CD14-positive monocyte (primary cell): ENCODE results near the gene INPP4B. TPM values are rescaled to one million over a fixed set of nuclear protein-coding genes. Genes with fewer than 3 reads are reported as not detected.

Source experiments
- DNase-seq, 3 donors: peaks; one replicate each; pipeline ENCODE4 v3.0.0-alpha.2; 2011 to 2022
- H2AFZ ChIP-seq: 2 replicates; pipeline ENCODE4 v1.6.0; 2012; ENCODE audit warnings: mild to moderate bottlenecking, low read depth, low read length, inconsistent platforms; ENCODE audit not compliant: insufficient read depth, poor library complexity, severe bottlenecking
- H3K27ac ChIP-seq, 2 donors: 1 replicate in 1 of 2; 2 replicates in 1 of 2; pipeline ENCODE4 v1.5.1; 2012 to 2013; ENCODE audit warnings: low read length in 2 of 2, control low read depth in 1 of 2, inconsistent platforms in 1 of 2, low read depth in 1 of 2, mild to moderate bottlenecking in 1 of 2
- H3K27me3 ChIP-seq, 2 donors: one replicate each; pipeline versions ENCODE4 v1.6.0 to v1.6.1; 2011 to 2013; ENCODE audit warnings: low read length in 2 of 2; ENCODE audit not compliant: control insufficient read depth in 2 of 2, insufficient read depth in 2 of 2
- H3K36me3 ChIP-seq, 2 donors: replicated peaks in 1 of 2; 1 replicate in 1 of 2; 2 replicates in 1 of 2; pipeline versions ENCODE4 v1.5.1 to v1.6.1; 2012 to 2013; ENCODE audit warnings: low read length in 2 of 2, control low read depth in 1 of 2, inconsistent platforms in 1 of 2, mild to moderate bottlenecking in 1 of 2; ENCODE audit not compliant: insufficient read depth in 2 of 2, control insufficient read depth in 1 of 2
- H3K4me1 ChIP-seq, 2 donors: 1 replicate in 1 of 2; 2 replicates in 1 of 2; pipeline versions ENCODE4 v1.5.1 to v1.6.1; 2012 to 2013; ENCODE audit warnings: low read length in 2 of 2, control low read depth in 1 of 2, inconsistent platforms in 1 of 2, mild to moderate bottlenecking in 1 of 2, moderate library complexity in 1 of 2; ENCODE audit not compliant: insufficient read depth in 2 of 2, control insufficient read depth in 1 of 2
- H3K4me2 ChIP-seq: replicated peaks from 2 replicates; pipeline ENCODE3; 2012; ENCODE audit warnings: low read length, moderate library complexity, mild to moderate bottlenecking; ENCODE audit not compliant: poor library complexity, severe bottlenecking; ENCODE audit errors: extremely low read depth
- H3K4me3 ChIP-seq, 3 experiments: fragments of 200-600 bp in 1 of 3; sonication (generic) in 1 of 3; replicated peaks in 1 of 3; 1 replicate in 2 of 3; 2 replicates in 1 of 3; pipeline ENCODE4 v1.5.1; 2011 to 2013; ENCODE audit warnings: low read length in 3 of 3, mild to moderate bottlenecking in 3 of 3, control low read depth in 2 of 3, low read depth in 2 of 3, inconsistent platforms in 1 of 3, moderate library complexity in 1 of 3
- H3K79me2 ChIP-seq: 2 replicates; pipeline ENCODE4 v1.6.0; 2012; ENCODE audit warnings: mild to moderate bottlenecking, control low read depth, inconsistent platforms, low read length, moderate library complexity; ENCODE audit not compliant: insufficient read depth
- H3K9ac ChIP-seq: 2 replicates; pipeline ENCODE4 v1.6.0; 2017; ENCODE audit warnings: low read length, mild to moderate bottlenecking; ENCODE audit not compliant: insufficient read depth, poor library complexity, severe bottlenecking
- H3K9me3 ChIP-seq, 2 donors: replicated peaks in 1 of 2; 1 replicate in 1 of 2; 2 replicates in 1 of 2; pipeline versions ENCODE4 v1.5.1 to v1.6.1; 2012 to 2013; ENCODE audit warnings: low read length in 2 of 2, control low read depth in 1 of 2; ENCODE audit not compliant: control insufficient read depth in 1 of 2, insufficient read depth in 1 of 2
- H4K20me1 ChIP-seq: 2 replicates; pipeline ENCODE4 v1.6.0; 2012; ENCODE audit warnings: mild to moderate bottlenecking, low read length, control low read depth, moderate library complexity; ENCODE audit not compliant: insufficient read depth
- H3K27ac Mint-ChIP-seq, 7 donors: one replicate each; pipeline ENCODE4 v1.8.0; 2020; ENCODE audit warnings: mild to moderate bottlenecking in 7 of 7, mixed read lengths in 7 of 7, moderate library complexity in 6 of 7, inconsistent platforms in 2 of 7
- H3K27me3 Mint-ChIP-seq, 3 donors: one replicate each; pipeline ENCODE4 v1.8.0; 2021 to 2022; ENCODE audit warnings: low read depth in 3 of 3, mild to moderate bottlenecking in 3 of 3, mixed read lengths in 3 of 3, moderate library complexity in 3 of 3, inconsistent platforms in 1 of 3
- H3K36me3 Mint-ChIP-seq, 2 donors: one replicate each; pipeline ENCODE4 v1.8.0; 2020; ENCODE audit warnings: mixed read lengths in 2 of 2, inconsistent platforms in 1 of 2, mild to moderate bottlenecking in 1 of 2
- H3K4me1 Mint-ChIP-seq: one replicate; pipeline ENCODE4 v1.8.0; 2020; ENCODE audit warnings: mild to moderate bottlenecking, mixed read lengths
- H3K4me3 Mint-ChIP-seq, 2 donors: one replicate each; pipeline ENCODE4 v1.8.0; 2020; ENCODE audit warnings: mild to moderate bottlenecking in 2 of 2, mixed read lengths in 2 of 2, moderate library complexity in 1 of 2
- H3K9me3 Mint-ChIP-seq, 7 donors: one replicate each; pipeline ENCODE4 v1.8.0; 2020 to 2022; ENCODE audit warnings: mixed read lengths in 7 of 7, mild to moderate bottlenecking in 6 of 7, moderate library complexity in 6 of 7, inconsistent platforms in 2 of 7
- CTCF ChIP-seq: fragments of 200-600 bp; IDR thresholded peaks from one replicate; pipeline ENCODE4 v1.8.0; 2022; ENCODE audit warnings: antibody characterized with exemption, mild to moderate bottlenecking
- WGBS: methylation state at CpG from one replicate; pipeline ENCODE4 v1.1.5; 2013; ENCODE audit warnings: missing lambda C conversion rate; ENCODE audit not compliant: insufficient coverage; 5-methylcytosine and 5-hydroxymethylcytosine counted together
- intact Hi-C, 2 donors: fragments of 100-400 bp; cut with micrococcal nuclease; formaldehyde crosslinking; loops; one replicate each; pipeline versions ENCODE4 v1.15.0 to v1.15.1; 2023
- polyA plus RNA-seq, 3 donors: library from polyadenylated mRNA; depleted of rRNA in 1 of 3; unstranded in 2 of 3; stranded (reverse) in 1 of 3; fragments of 300-500 nt in 2 of 3; fragments of >200 nt in 1 of 3; fragmentation: Illumina TruSeq in 2 of 3; gene quantifications; 1 replicate in 2 of 3; 2 replicates in 1 of 3; pipeline ENCODE4 v1.2.3, GENCODE V29; 2012 to 2021

The INPP4B gene
- polyA plus RNA-seq, 3 donors = 0.13 to 0.38 (median 0.22) TPM

DNA sequence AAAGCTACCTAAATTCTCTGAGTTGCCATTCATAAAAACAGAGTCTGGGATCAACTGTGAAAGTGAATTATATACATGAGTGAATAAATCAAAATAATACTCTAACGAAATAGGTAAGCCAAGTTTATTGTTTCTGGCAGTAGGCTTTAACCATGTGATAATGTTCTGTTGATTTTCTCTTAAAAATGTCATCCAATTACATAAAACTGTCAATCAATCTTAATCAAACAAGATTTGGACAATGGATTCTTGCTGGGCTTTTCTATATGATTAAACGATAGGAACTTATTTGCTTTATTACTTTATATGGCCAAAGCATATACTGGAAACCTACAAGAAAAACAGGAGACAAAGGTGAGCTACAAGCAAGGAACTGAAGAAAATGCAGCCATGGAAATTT lies 148.8 kb downstream of the INPP4B start:
- Mint-ChIP-seq H3K36me3 (no peaks in the 10 kb centered on the region), H3K27ac (no peak overlapping the region), H3K27me3 (peaks cover 0 to 6% (median 0%) of the 10 kb centered on the region in 3 donors), H3K4me1 (peaks cover 2% of the 10 kb centered on the region), H3K9me3 (peaks cover 0 to 2% (median 0%) of the 10 kb centered on the region in 7 donors), H3K4me3 (no peak overlapping the region)
- DNase-seq = no peak
- H3K9me3 ChIP-seq = no peaks in the 10 kb centered on the region
- no peak overlapping the region for H3K4me2 ChIP-seq
- no peaks in the 10 kb centered on the region for H3K4me1 ChIP-seq
- H3K9ac ChIP-seq = no peak overlapping the region
- no peak for TF ChIP-seq CTCF
- no peaks in the 10 kb centered on the region for H3K36me3 ChIP-seq
- no peak overlapping the region for H3K4me3 ChIP-seq
- H4K20me1 ChIP-seq = no peaks in the 10 kb centered on the region
- no peaks in the 10 kb centered on the region for H3K27me3 ChIP-seq
- intact Hi-C loops = no loop called here
- no peaks in the 10 kb centered on the region for H3K79me2 ChIP-seq
- no peak overlapping the region for H2AFZ ChIP-seq
- no CpG with 5 or more reads among the region's 2 CpGs for WGBS
- H3K27ac ChIP-seq = no peak overlapping the region

DNA sequence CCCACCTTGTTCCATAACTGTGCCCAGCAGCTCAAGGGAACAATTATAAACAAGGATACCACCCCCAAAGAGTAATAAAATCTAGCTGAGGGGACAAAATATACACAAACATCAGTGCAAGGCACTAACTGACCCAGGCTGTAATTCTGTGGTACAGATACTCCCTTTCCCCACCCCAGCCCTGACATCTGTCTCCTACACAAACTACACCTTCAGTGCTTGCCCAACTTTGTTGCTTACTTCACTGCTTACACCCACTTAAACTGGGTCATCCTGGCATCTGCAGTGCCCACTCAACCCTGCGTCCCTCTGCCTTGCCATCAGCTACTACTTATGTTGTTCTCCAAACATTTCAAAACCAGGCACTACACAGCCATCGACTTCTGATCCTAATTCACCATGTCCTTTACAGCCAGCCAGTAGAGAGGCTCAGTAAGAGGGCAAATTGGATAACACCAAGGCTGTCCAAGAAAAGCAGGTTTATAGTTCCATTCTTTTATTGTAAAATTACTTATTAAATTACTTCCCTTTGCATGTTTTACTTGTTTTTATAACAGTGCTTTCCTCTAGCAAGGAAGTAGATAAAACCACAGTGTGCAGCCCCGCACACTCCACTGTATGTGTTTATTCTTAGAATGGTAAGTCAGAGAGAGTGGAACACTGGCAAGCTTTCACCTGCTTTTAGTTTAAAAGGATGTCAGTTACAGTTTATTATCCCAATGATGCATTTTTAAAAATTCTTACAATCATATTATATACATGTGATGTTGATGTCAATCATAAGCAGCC lies 149.6 kb downstream of the INPP4B start:
- Histone ChIP-seq H3K4me1 (no peaks in the 10 kb centered on the region), H3K9me3 (no peaks in the 10 kb centered on the region), H3K9ac (no peak overlapping the region), H4K20me1 (no peaks in the 10 kb centered on the region), H3K4me3 (no peak overlapping the region), H3K79me2 (no peaks in the 10 kb centered on the region), H3K27me3 (no peaks in the 10 kb centered on the region), H2AFZ (no peak overlapping the region), H3K27ac (no peak overlapping the region), H3K4me2 (no peak overlapping the region), H3K36me3 (no peaks in the 10 kb centered on the region)
- peaks cover 0 to 6% (median 0%) of the 10 kb centered on the region in 3 donors for H3K27me3 Mint-ChIP-seq
- no peak for TF ChIP-seq CTCF
- intact Hi-C loops = no loop called here
- H3K9me3 Mint-ChIP-seq = peaks cover 0 to 2% (median 0%) of the 10 kb centered on the region in 7 donors
- 17% methylated on average over 2 of the region's 3 CpGs for WGBS
- H3K36me3 Mint-ChIP-seq = no peaks in the 10 kb centered on the region
- DNase-seq = no peak
- H3K4me1 Mint-ChIP-seq = peaks cover 2% of the 10 kb centered on the region
- H3K4me3 Mint-ChIP-seq = no peak overlapping the region
- H3K27ac Mint-ChIP-seq = no peak overlapping the region
